CMK (cell line): ENCODE results near the gene GPR119.
"Not testable (repeated sequence)": the region's sequence is repeated elsewhere in the genome, so short reads cannot be mapped to it uniquely, and the experiment has no call there.

Experiments used
- DNase-seq: peaks from one replicate; pipeline ENCODE4 v3.0.0-alpha.2; 2010; ENCODE audit warnings: low read depth

Gene GPR119

DNA sequence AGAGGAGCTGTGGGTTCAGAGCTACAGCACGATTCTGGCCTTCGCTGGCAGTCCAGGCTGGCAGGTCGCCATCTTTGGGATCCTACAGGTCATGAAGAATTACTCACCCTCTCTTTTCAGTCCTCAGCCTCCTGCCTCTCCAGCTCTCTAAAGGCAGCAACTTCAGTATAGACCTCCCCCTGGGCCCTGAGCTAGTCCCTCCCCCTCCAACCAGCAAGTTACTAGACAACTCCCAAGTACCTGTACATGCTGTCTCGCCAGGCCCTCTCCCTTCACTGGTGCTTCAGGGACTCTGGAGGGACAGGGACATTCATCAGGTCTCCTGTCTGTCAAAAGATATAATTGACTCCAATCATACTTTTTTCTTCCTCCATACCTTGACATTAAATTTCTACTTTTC, at the start of gene GPR119:
Gene GPR119 (minus strand): TSS at position 155 of the 400 bp plus-strand sequence. CDS start 227 bp downstream, outside the sequence.
- no peak for DNase-seq

DNA sequence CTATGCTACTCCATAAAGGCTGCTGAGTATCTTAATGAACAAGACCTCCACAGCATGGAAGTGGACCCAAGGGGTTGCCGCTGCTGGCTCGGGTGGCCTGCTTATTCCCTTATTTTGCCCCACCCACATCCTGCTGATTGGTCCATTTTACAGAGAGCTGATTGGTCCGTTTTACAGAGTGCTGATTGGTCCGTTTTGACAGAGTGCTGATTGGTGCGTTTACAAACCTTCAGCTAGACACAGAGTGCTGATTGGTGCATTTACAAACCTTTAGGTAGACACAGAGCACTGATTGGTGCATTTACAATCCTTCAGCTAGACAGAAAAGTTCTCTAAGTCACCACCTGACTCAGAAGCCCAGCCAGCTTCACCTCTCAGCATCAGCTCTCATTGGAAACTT, 43.8 kb upstream of the GPR119 start:
- DNase-seq, result not testable (repeated sequence)

DNA sequence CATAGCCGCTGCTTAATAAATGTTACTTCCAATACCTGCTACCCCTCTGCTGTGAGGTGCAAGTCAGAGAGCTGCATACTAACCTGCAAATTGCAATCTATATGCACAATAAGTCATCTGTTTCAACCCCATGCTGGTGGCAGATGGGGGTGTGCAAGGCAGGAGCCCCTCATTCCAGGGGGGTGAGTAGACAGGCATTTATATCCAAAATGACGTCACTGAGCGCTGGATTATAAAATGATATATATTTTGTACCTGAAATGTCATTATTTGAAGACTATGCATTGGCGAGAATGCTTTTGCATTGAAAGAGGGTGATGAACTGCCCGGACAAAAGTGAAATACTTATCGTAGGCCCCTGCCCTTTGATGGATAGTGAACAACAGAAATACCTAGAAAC, 41.1 kb upstream of the GPR119 start:
- DNase-seq, result no peak

DNA sequence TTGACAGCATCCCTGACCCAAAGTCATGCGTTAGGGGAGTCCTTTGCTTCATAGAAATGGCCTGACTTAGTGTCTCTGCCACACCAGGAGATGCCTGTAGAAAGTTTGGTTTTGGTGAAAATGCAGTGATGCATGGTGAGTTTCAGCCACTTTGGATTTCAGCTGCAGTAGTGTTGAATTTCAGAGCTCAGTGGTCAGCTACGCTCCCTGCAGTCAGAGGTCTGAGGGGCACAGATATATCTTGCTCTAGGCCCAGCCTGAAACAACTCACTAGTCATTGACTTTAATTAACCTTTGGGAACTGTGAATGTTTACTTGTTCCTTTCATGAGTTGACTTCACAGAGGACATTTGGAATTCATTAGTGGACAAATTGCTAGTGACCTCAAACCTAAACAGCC, 33.8 kb upstream of the GPR119 start:
- no peak for DNase-seq

DNA sequence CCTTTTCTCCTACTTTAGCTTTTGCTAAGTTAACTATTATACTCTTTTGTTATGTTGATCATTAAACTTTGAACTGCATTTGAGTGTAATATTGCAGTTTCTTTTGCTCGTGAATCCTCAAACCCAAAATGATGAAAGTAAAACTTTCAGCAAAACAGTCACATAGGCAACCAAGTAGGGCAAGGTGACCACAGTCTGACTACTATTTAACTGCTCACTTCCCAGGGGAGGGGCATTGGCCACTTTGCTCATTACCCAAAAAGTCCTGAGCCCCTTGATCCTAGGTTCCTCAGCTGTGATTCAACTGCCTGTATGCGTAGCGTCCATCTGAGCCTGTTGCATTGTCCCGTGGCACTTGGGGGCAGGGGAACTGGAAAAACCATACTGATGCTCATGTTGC, 33.3 kb upstream of the GPR119 start:
- DNase-seq, result no peak

DNA sequence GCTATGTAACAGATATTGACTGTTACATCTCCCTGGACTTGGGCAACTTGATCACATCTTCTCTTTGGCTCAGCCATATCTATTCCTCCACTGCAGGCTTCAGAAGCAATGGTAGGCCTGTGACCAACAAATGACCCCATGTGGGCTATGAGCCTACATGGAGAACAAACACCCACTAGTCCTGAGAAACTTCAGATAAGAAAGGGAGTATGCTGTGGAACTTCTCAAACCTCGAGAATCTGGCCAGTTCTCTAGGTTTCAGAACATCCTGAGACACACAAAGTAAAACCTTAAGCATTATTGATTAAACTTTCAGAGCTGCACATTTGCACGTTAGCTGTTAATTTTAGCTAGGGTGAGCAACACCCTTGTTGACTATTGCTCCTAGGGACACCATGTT, 32.6 kb upstream of the GPR119 start:
- no peak for DNase-seq

DNA sequence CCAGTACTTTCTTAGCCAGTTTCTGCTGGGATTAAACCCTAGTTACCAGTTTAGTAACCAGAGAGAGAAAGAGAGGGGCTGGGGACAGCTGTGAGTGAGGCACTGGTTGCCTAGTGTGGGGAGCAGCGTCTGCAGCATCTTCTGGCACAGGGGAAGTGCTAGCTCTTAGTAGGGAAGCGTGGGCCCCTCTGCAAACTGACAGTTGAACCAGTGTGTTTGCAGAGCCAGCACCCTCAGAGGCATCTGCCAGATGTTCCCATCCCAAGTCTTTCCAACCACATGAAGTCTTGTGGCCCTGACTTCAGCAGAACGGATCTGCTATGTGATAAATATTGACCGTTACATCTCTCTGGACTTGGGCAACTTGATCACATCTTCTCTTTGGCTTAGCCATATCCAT, 31.3 kb upstream of the GPR119 start:
- no peak for DNase-seq

DNA sequence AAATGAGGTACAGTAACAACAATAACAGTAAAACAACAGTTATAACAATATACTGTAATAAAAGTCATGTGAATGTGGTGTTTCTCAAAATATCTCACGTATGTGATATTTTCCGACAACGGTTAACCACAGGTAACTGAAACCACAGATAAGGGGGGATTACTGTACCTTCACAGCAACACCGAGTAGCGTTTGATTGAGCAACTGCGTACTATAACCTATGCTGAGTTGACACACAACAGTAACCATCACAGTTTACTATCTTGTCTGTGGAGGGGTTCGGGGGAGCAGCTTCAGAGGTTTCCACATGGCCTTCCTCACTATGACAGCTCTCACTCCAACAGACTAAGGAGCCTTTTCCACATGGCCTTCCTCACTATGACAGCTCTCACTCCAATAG, 29.7 kb upstream of the GPR119 start:
- no peak for DNase-seq

DNA sequence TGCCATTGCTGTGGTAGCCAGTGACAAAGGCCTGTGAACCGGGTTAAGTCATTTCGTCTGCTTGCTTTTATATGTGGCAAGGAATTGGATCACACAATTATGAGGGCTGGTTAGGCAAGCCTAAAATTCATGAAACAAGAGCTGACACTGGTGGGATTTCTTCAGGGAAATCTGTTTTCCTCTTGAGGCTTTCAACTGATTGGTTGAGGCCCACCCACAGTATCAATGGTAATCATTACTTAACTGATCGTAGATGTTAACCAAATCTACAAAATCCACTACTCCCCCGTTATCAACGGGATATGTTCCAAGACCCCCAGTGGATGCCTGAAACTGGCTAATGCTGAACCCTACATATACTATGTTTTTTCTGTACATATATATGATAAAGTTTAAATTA, 29.3 kb upstream of the GPR119 start:
- no peak for DNase-seq

DNA sequence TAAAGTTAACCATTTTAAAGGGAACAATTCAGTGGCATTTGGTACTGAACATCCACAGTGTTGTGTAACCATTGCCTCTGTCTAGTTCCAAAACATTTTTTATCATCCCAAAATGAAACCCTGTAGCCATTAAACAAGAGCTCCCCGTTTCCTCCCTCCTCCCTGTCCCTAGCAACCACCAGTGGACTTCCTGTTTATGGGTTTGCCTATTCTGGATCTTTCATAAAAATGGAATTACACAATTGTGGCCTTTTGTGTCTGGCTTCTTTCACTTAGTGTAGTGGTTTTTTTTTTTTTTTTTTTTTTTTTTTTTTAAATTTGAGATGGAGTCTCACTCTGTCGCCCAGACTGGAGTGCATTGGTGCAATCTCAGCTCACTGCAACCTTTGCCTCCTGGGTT, 27.9 kb upstream of the GPR119 start:
- DNase-seq, result no peak

DNA sequence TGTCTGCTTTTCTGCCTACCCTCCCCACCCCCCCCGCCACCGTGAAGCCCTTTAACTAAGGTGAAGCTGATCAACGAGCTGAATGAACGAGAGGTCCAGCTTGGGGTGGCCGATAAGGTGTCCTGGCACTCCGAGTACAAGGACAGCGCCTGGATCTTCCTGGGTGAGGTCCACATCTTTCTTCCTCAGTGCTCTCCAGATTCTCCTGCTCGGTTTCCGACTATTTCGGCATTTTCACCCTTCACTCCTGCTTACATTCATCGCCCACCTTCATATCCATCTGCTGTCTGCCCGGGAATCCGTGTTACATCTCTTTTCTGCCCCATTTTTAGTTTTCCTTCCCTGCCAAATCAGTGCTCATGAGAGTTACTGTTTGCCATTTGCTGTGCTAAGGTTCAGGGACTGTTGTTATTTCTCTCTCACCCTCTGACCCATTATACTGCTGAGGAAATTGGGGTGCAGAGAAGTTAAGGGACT, 16.8 kb upstream of the GPR119 start:
- DNase-seq, result no peak

DNA sequence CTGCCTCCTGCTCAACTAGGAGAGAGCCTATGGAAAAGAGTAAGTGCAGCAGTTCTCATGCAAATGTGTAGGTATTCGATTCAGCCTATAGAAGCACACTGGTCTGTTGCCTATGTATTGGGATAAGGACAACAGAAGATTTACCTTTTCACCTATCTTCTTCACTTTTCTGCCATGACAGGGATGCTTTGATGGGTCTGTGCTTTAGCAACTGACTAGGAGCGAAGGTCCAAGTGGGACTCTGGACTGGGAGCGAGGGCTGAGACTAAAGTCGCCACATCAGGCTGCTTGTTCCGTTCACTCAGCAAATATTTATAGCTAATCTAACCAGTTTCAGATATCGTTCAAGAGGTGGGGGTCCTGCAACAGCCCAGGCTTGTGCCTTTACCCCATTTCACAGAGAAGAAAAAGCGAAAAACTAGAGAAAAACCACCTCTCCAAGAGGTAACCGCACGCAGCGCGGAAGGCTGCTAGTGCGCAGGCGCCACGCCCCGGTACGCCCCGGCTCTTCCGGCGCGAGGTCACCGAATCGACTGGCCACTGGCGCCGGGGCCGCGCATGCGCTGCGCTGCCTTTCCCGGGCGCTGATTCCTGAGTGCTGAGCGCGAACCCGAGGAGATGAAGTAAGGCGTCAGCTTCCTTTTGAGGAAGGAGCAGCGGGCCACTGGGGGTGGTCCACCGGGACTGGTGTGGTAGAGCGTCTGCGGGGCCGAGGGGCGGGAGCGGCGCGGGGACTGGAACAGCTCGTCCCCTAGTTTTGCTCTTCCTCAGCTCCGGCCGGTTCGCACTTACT, 16.1 kb upstream of the GPR119 start, which contains the start of gene RBMX2:
Gene RBMX2 (plus strand): TSS at position 573 of the 793 bp plus-strand sequence. CDS start 46 bp downstream, at position 619.
- peak; percentile 60 for DNase-seq

DNA sequence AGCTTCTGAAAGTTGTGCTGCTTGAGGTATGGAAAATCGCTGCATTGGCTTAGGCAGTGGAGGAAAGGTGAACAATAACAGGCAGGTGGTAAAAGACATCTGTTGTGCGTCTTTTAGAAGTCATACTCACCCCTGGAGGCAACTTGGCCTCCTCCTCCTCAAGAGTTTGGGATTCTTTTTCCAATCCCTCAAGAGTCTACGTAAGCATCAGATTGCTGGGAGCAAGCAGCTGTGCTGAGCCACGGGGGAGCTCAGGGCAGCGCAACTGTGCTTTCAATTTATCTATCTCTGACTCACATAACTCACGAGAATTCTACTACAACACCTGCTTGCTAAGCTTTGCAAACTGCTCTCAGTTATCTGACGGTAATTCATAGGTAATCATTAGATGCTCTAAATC, 9.9 kb upstream of the GPR119 start:
- DNase-seq, result no peak

DNA sequence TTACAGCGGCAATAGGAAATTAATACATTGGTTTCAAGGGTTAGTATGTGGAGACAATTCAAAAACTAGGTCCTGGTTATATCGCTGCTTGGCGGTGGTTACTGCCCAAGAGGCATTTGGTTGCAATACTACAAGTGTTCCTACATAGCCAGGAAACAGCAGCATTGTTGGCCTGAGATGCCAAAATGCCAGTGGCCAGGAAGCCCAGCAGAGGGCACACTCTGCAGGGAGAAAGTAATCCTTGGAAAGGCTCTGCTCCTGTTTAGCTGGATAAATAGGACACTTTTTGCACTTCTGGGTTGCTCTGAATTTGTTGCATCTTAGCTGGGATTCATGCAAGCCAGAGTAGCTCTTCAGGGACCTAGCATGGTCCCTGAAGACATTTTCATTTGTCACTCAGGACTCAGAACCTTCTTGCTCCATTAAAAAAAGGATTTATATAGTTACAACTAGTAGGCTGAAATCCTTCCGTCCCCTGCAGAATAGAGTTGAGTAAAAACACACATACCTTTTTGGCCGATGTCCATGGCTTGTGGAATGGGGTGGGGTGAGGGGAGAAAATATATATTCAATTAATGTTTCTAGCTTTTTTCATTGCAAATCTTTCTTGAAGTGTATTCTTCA, 8.1 kb upstream of the GPR119 start:
- no peak for DNase-seq

DNA sequence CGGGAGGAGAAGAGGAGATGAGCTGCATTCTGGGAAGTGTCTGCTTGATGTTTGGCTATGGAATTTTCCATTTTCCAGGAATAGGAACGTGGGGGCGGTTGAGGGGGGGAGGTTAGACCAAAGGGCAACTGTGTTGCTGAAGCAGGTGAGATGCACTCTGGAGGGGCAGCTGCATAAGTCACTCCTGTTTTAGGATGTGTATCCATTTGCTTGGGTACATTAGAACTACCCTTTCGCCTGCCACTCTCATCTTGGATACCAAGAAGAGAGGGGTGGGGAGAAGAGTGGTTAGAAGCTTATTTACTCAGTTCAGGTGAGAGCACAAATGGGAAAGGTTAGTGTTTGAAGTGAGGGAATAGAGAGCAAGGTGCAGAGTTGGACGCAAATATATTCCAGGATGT, 934 bp upstream of the GPR119 start:
- DNase-seq, result no peak

DNA sequence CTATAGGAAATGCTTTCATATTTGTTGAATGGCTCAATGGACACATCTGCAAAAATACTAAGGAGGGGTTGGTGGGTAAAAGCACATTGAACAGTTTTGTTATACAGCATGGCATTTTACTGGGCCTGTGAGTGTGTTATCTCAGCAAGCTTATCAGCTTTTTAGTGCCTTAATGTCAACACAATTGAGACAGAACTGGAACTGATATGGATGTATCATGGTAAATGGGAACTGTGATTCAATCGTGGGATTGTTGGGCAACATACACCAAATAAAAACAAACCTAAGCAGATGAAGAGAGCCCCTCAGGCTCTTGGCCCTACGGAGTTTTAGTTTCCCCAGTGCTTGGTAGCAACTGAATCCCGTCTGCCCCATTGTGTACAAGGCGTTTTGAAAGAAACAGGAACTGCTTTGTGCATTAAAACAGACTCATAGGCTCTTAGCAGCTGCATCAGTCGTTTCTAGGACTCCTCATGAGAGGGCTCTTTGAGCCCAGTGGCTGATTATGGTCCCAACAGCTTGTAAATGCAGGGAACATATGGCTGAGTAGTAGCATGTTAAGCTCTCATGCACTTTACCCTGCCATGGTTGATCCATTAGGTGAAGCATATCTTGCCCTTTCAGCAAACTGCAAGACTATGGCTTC, 7.3 kb downstream of the GPR119 start:
- DNase-seq, result no peak

DNA sequence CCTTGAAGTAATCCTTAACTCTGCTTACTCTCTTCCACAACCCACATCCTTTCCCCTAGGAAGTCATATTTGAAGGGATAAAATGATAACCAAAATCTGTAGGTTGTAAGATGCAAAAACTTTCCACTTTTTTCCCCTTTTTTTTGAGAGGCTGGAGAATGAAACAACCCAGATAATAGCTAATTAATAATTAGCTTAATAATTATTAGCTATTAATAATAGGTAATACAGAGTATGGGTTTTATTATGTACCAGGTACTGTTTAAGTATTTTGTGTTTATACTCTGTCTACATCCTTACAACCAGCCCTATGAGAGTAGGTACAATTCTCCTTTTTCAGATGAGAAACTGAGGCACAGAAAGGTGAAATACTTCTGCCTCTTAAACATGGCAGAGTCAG, 9.4 kb downstream of the GPR119 start:
- no peak for DNase-seq

DNA sequence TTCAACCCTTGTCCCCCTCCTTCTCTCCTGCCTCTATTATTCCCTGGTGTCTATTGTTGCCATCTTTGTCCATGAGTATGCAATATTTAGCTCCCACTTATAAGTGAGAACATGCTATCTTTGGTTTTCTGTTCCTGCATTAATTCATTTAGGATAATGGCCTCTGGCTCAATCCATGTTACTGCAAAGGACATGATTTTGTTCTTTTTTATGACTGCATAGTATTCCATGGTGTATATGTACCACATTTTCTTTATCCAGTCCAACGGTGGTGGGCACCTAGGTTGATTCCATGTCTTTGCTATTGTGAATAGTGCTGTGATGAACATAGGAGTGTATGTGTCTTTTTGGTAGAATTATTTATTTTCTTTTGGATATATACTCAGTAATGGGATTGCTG, 33.4 kb downstream of the GPR119 start:
- not testable (repeated sequence) for DNase-seq

DNA sequence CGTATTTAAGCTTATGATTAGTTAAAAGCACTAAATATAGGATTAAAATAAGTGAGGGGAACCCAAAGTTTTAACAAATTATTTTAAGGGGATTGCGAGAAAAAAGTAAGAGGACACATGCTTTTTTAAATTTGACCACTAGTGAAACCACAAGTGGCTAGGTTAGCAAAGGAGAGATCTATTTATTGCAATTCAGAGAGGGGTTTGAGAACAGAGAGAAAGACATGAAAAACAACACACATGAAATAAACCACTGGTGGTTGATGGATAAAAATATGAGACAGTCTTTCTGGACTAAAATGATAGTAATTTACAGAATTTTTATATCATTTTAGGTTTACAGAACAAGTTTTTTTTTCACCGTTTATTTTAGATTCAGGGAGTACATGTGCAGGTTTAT, 33.9 kb downstream of the GPR119 start:
- no peak for DNase-seq

DNA sequence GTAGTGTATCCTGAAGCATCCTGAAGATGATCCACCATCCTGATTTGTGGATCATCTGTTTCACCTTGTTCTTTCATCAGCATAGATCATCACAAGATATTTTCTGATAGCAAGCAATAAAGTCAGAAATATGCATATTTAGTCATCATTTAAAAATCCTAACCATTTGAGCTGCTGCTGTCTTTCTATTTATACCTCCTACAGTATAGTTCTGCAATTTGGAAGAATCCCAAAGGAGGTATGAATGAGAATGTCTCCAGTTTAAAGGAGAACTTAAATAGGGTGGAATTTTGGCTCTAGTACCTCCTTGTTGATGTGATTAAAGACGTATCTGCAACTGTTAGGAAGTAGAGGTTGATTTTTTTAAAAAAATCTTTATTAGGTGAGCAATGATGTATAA, 38.2 kb downstream of the GPR119 start:
- no peak for DNase-seq

DNA sequence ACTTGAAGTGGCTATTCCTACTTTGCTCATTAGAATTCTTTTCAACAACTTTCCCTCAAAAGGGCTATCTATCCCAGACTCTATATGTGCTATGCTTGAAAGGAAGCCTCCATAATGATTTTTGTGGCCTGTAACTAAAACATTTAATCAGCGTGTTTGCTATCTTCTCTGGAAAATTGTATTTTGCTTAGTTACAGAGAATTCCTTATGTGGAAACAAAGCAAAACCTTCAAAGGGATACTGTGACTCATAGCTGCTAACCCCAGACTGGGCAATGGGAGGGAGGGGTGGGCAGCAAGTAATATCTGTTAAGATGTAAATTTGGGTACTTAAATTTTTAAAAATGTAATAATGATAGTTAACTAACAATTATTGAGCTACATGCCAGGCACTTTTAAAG, 42.1 kb downstream of the GPR119 start:
- DNase-seq, result no peak

DNA sequence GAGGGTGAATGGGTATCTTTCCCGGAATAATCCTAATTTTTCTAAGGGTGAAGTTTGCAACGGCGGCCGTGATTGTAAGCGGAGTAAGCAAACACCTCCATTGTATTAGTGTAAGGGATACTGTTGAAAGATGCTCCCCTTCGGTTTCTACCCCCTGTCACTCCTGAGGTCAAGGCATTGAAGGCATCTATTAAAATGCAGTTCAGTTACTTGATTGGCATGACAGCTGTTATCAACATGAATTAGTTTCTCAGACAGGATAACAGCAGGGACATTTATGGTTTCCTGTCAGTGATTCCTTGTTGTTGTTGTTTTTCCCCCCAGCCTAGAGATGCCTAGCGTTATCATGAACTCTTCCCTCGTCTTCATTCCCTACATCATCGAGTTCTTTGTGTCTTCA, 45.2 kb downstream of the GPR119 start:
- DNase-seq, result no peak
